Measurements from ENCODE around the gene CPED1.

CPED1 gene

GRCh38 chr7:121261207-121261884, 272.8 kb downstream of the CPED1 start:
- no peak for DNase-seq (ENCODE audit: low read depth)

GRCh38 chr7:121262221-121262620, 273.7 kb downstream of the CPED1 start:
- no peak for DNase-seq (ENCODE audit: low read depth)

DNA sequence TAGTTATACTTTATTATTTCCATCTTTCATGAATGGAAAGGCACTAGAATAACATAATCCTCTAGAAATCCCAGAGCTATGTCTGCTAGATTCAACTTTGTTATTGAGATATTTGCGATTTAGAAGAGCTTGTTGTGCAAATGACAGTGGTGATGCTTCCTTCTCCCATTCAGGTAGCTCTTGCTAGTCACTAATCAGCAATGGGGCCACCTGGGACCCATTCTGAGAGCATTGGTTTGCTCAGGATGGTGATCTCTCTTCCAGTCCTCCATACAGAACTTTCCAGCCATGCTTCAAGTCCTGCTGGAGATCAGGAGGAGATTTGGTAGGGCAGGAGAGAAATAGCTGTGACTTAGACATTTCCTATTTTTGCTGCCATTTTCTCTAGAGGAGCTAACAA, 274.5 kb downstream of the CPED1 start:
- DNase-seq (ENCODE audit: low read depth) = no peak

DNA sequence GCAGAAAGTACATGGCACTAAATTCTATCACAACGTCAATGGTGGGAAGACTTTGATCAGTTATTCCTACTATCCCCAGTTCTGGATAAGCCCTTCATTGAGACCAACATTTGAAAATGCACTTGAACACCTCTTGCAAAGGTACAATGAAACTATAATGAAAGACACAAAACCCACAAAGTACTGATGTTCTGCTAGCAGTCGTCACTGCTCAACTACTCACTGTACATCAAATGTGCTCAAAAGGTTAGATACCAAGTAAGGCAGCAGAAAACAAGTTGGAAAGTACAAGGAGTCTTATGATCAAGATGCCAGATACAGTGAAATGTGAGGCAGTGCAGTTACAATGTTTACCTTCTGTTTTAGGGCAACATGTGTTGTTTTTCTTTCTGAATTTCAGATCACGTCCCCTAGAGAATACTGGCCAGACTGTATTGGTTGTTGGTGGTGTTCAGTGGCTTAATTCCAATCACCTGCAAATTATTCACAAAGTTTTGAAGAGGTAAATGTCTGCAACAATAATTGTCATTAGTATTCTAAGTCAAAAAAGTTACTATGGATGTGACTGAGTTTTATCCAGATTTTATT, 277.9 kb downstream of the CPED1 start:
- no peak for DNase-seq (ENCODE audit: low read depth)

- no peak for DNase-seq (ENCODE audit: low read depth)
Observed at GRCh38 chr7:121267612-121268011, 279.1 kb downstream of the CPED1 start.

DNA sequence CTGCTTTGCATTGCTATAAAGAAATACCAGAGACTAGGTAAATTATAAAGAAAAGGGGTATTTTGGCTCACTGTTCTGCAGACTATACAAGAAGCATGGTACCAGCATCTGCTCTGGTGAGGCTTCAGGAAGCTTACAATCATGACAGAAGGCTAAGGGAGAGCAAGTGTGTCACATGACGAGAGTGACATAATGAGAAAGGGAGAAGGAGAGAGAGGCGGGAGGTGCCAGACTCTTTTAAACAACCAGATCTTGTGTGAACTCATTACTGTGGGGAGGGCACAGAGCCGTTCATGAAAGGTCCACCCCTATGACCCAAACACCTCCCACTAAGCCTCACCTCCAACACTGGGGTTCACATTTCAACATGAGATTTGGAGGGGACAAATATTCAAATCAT, 281.3 kb downstream of the CPED1 start:
- DNase-seq (ENCODE audit: low read depth) = no peak

GRCh38 chr7:121271098-121271497, 282.6 kb downstream of the CPED1 start:
- no peak for DNase-seq (ENCODE audit: low read depth)

GRCh38 chr7:121271916-121272315, 283.4 kb downstream of the CPED1 start:
- no peak for DNase-seq (ENCODE audit: low read depth)

- no peak for DNase-seq (ENCODE audit: low read depth)
Observed at GRCh38 chr7:121272676-121273075, 284.2 kb downstream of the CPED1 start.

- DNase-seq (ENCODE audit: low read depth) = no peak
Observed at GRCh38 chr7:121273467-121274167, 285.1 kb downstream of the CPED1 start.

DNA sequence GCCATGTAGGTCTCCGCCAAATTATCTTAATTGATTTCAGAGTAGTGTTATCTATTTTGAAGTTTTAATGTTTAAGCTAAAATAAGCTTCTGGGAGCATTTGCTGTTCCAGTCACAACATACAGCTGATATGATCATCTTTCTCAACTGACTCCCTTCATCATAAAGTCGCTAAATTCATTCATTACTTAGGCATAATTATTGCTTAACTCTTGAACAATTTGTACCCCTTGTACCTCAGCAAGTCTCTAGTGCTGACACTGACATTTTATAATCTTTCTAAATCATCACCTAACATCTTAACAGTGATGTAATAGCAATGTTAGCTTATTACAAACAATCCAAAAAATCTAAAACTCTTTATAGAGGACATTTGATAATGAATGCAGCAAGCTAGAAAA, 286.0 kb downstream of the CPED1 start:
- DNase-seq (ENCODE audit: low read depth) = no peak

- no peak for DNase-seq (ENCODE audit: low read depth)
Observed at GRCh38 chr7:121275204-121275603, 286.7 kb downstream of the CPED1 start.

DNA sequence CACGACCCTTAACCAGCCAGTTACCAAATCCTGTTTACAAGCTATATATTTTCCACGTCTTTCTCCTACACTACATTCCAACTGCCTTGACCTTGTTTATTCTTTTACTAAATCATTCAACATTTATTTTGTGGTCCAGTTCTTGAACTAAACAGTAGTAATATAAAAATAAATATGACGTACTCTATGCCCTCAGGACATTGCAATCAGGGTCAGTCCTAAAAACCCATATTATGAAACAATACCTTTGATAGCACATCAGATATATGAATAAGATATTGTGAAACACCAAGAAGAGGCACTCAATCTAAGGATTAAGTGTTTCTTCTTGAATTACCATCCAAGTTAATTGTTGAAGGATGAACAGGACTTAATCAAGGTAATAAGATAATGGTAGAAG, 287.8 kb downstream of the CPED1 start:
- no peak for DNase-seq (ENCODE audit: low read depth)

DNA sequence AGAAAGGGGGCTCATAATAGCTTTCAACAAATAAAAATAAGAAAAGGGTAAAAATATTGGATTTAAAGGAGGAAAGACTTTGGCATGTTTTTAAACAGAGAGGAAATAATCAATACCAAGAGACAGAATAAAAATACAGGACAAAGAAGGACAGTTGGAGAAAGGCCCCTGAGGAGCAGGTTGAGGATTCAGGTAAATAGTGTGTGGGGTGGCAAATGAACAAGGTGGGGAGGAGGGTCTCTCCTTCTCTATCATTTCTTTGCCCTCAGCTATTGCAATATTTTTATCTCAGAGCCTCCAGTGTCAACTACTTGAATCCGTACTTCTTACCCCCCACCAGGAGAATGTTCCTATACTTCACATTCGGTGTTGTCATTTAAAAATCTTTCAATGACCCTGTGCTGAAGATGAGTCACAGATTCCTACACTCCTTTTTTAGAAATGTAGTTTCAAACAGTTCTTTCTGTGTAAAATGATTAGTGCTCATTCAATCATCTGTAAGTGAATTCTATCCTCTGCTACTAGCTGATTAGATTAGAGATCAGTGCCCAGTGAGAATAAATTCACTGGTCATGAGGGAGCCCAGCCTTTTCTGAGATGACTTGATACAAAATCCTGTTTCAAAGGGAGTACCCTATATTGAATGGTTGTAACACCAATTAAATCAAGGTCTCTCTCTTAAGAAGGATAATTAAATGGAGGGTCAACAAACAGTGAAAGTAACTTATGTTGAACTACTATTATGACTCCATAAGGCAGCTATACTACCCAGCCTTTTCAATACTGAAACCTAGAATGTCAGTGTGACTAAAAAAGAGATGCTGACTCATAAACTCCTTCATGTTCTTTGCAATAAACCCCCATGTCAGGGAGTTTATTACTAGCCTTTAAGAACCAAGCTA, 289.9 kb downstream of the CPED1 start:
- DNase-seq (ENCODE audit: low read depth) = no peak

DNA sequence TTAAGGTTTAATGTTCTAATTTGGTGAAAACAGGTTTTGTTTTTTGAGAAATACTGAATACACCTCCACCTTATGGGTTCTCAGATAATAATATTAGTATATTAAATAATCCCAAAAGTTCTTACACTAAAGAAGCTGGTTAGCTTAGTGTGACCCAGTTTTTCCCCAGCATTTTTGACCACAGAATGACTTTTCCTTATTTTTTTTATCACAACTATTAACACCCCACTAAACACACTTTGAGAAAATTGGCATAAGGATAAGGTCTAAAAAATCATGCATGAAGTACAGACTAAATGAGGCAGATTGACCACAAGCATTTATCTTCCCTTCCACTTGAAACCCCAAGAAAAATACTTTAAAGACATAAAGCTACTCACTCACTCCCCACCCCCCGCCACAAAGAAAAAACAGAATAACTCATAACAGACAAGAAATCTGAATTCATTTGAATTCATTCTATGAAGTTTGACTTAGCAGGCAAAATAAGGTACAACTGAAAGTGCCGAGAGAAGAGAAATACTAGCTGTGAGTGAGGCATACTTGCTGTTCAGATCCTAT, 290.6 kb downstream of the CPED1 start:
- DNase-seq (ENCODE audit: low read depth) = no peak

- DNase-seq (ENCODE audit: low read depth) = no peak
Observed at GRCh38 chr7:121279822-121280221, 291.3 kb downstream of the CPED1 start.

DNA sequence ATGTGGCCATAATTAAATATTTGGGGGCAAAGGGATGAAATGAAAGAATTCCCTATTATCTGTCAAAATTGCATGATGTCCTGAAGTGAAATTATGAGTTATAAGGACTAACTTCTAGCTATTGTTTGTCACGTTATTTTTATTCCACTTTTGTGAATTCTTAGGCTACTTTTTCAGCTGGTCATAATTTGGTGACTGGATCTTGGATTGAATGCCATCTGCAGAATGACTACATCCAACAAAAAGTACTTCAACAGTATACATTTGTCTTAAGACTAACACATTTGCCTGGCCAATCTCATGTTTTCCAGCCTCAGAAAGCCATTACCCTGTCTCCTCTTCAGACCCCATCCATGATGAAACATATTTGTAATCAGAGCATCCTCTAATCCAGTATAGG, 292.1 kb downstream of the CPED1 start:
- no peak for DNase-seq (ENCODE audit: low read depth)

- DNase-seq (ENCODE audit: low read depth) = no peak
Observed at GRCh38 chr7:121282129-121282528, 293.6 kb downstream of the CPED1 start.

- no peak for DNase-seq (ENCODE audit: low read depth)
Observed at GRCh38 chr7:121285066-121285667, 296.7 kb downstream of the CPED1 start.

DNA sequence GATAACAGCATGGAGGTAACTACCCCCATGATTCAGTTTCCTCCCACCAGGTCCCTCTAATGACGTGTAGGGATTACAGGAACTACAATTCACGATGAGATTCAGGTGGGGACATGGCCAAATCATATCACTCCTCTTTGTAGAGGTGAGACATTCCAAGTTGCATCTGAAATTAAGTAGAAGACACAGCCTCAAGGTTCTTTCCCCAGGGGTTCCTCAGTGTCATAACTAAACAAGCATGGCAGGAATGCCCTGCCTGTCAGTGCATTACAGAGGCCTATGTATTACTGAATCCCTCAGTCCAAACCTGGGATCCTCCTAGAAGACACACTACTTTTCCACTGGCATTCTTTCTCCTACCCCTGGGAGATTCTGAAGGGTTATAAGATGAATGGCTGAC, 297.7 kb downstream of the CPED1 start:
- no peak for DNase-seq (ENCODE audit: low read depth)

All from activated gamma-delta T cell treated with anti-CD3 and anti-CD28 coated beads, Interleukin-2, amount 50 U/mL, for 16 hours (primary cell).